ENCODE measurements around the gene EYS.

EYS gene

DNA sequence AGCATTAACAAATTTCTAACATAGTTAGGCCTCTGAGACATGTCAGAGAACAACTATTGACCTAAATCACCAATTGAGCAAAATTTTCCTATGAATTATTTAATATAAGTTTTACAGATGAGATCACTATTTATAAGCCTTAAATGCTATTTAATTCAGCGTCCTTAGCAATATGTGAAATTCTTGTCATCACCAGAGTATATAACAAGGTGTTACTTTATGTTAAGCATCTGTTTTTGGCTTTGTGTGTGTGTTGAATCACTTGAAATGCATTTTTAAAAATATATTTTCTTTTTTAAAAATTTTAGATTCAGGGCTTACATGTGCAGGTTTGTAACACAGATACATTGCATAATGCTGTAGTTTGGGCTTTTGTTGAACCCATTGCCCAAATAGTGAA is 794.1 kb downstream of the EYS start:
- Histone ChIP-seq H3K36me3 (ENCODE audit: control insufficient read depth, low read length) (no peaks in the 10 kb centered on the region), H3F3A (ENCODE audit: control insufficient read depth, insufficient read depth) (no peaks in the 10 kb centered on the region), H3K9me2 (replicated peaks; ENCODE audit: control insufficient read depth, low read length) (no peaks in the 10 kb centered on the region), H3K4me1 (ENCODE audit: control insufficient read depth, low read length) (no peaks in the 10 kb centered on the region), H3K9me3 (ENCODE audit: control insufficient read depth, insufficient read depth, low read length) (peaks cover 3% of the 10 kb centered on the region; the same call in 1 of the 2 replicates), H3K4me2 (ENCODE audit: low read length) (no peak overlapping the region), H3K27ac (ENCODE audit: low read depth, low read length) (no peak overlapping the region), H3K79me2 (ENCODE audit: control insufficient read depth, low read length) (no peaks in the 10 kb centered on the region), H4K20me1 (ENCODE audit: control insufficient read depth, insufficient read depth, low read depth, low read length) (no peaks in the 10 kb centered on the region), H3K27me3 (ENCODE audit: control insufficient read depth, low read length) (no peaks in the 10 kb centered on the region), H3K4me3 (ENCODE audit: low read length) (no peak overlapping the region)
- no peak for TF ChIP-seq EZH2phosphoT487 (IDR thresholded peaks at IDR 0.05; ENCODE audit: borderline replicate concordance, low read length)
- TF ChIP-seq, protein P1, sequence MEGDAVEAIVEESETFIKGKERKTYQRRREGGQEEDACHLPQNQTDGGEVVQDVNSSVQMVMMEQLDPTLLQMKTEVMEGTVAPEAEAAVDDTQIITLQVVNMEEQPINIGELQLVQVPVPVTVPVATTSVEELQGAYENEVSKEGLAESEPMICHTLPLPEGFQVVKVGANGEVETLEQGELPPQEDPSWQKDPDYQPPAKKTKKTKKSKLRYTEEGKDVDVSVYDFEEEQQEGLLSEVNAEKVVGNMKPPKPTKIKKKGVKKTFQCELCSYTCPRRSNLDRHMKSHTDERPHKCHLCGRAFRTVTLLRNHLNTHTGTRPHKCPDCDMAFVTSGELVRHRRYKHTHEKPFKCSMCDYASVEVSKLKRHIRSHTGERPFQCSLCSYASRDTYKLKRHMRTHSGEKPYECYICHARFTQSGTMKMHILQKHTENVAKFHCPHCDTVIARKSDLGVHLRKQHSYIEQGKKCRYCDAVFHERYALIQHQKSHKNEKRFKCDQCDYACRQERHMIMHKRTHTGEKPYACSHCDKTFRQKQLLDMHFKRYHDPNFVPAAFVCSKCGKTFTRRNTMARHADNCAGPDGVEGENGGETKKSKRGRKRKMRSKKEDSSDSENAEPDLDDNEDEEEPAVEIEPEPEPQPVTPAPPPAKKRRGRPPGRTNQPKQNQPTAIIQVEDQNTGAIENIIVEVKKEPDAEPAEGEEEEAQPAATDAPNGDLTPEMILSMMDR (IDR thresholded peaks at IDR 0.05; ENCODE audit: low read depth, low read length, poor library complexity, severe bottlenecking): no peak

- no peak overlapping the region for H3K27ac ChIP-seq (ENCODE audit: low read depth, low read length)
- H3K4me1 ChIP-seq (ENCODE audit: control insufficient read depth, low read length): no peaks in the 10 kb centered on the region
- TF ChIP-seq, protein P1 (IDR thresholded peaks at IDR 0.05; ENCODE audit: low read depth, low read length, poor library complexity, severe bottlenecking): no peak
- no peak for TF ChIP-seq EZH2phosphoT487 (IDR thresholded peaks at IDR 0.05; ENCODE audit: borderline replicate concordance, low read length)
- peaks cover 3% of the 10 kb centered on the region; the same call in 1 of the 2 replicates for H3K9me3 ChIP-seq (ENCODE audit: control insufficient read depth, insufficient read depth, low read length)
- no peaks in the 10 kb centered on the region for H3K9me2 ChIP-seq (replicated peaks; ENCODE audit: control insufficient read depth, low read length)
- H3K4me3 ChIP-seq (ENCODE audit: low read length): no peak overlapping the region
- no peaks in the 10 kb centered on the region for H3K27me3 ChIP-seq (ENCODE audit: control insufficient read depth, low read length)
- H3F3A ChIP-seq (ENCODE audit: control insufficient read depth, insufficient read depth): no peaks in the 10 kb centered on the region
- no peaks in the 10 kb centered on the region for H3K36me3 ChIP-seq (ENCODE audit: control insufficient read depth, low read length)
- no peaks in the 10 kb centered on the region for H4K20me1 ChIP-seq (ENCODE audit: control insufficient read depth, insufficient read depth, low read depth, low read length)
- H3K4me2 ChIP-seq (ENCODE audit: low read length): no peak overlapping the region
- H3K79me2 ChIP-seq (ENCODE audit: control insufficient read depth, low read length): no peaks in the 10 kb centered on the region
These were observed 798.9 kb downstream of the EYS start for GRCh38 chr6:64908104-64908503.

- no peak overlapping the region for H3K4me2 ChIP-seq (ENCODE audit: low read length)
- no peaks in the 10 kb centered on the region for H3K79me2 ChIP-seq (ENCODE audit: control insufficient read depth, low read length)
- no peaks in the 10 kb centered on the region for H4K20me1 ChIP-seq (ENCODE audit: control insufficient read depth, insufficient read depth, low read depth, low read length)
- H3K9me2 ChIP-seq (replicated peaks; ENCODE audit: control insufficient read depth, low read length): no peaks in the 10 kb centered on the region
- no peak overlapping the region for H3K4me3 ChIP-seq (ENCODE audit: low read length)
- peaks cover 3% of the 10 kb centered on the region; the same call in 1 of the 2 replicates for H3K9me3 ChIP-seq (ENCODE audit: control insufficient read depth, insufficient read depth, low read length)
- no peaks in the 10 kb centered on the region for H3K4me1 ChIP-seq (ENCODE audit: control insufficient read depth, low read length)
- no peaks in the 10 kb centered on the region for H3K27me3 ChIP-seq (ENCODE audit: control insufficient read depth, low read length)
- no peaks in the 10 kb centered on the region for H3F3A ChIP-seq (ENCODE audit: control insufficient read depth, insufficient read depth)
- H3K27ac ChIP-seq (ENCODE audit: low read depth, low read length): no peak overlapping the region
- TF ChIP-seq, protein P1 (IDR thresholded peaks at IDR 0.05; ENCODE audit: low read depth, low read length, poor library complexity, severe bottlenecking): no peak
- no peak for TF ChIP-seq EZH2phosphoT487 (IDR thresholded peaks at IDR 0.05; ENCODE audit: borderline replicate concordance, low read length)
- no peaks in the 10 kb centered on the region for H3K36me3 ChIP-seq (ENCODE audit: control insufficient read depth, low read length)
These were observed 802.4 kb downstream of the EYS start for GRCh38 chr6:64904616-64905015.
